ENCODE measurements around the gene LAMA3.

DNA sequence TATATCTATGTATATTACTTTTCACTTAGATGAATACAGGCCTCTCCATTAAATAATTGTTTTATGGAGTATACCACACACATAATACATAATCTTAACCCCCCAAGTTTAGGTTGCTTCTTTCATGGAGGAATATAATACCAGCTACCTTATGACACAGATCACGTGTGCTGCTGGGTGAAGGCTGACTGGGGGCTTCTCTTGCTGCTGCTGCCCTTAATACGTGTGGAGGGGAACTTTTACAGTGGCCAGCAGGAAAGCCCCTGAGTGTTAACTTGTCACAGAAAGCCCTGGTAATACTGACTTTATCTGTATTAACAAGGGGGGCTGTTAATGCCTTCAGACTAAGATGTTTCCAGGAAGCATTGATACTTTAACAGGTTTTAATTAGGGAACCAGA, 63.1 kb downstream of the LAMA3 start:
- TF ChIP-seq, protein P1, sequence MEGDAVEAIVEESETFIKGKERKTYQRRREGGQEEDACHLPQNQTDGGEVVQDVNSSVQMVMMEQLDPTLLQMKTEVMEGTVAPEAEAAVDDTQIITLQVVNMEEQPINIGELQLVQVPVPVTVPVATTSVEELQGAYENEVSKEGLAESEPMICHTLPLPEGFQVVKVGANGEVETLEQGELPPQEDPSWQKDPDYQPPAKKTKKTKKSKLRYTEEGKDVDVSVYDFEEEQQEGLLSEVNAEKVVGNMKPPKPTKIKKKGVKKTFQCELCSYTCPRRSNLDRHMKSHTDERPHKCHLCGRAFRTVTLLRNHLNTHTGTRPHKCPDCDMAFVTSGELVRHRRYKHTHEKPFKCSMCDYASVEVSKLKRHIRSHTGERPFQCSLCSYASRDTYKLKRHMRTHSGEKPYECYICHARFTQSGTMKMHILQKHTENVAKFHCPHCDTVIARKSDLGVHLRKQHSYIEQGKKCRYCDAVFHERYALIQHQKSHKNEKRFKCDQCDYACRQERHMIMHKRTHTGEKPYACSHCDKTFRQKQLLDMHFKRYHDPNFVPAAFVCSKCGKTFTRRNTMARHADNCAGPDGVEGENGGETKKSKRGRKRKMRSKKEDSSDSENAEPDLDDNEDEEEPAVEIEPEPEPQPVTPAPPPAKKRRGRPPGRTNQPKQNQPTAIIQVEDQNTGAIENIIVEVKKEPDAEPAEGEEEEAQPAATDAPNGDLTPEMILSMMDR (IDR thresholded peaks at IDR 0.05), result no peak
- no peak for TF ChIP-seq POLR2A (IDR thresholded peaks at IDR 0.05)
